Measurements from ENCODE around the gene PDZD2. TPM values are rescaled to one million over a fixed set of nuclear protein-coding genes. Genes with fewer than 3 reads are reported as not detected.

Gene PDZD2
- total RNA-seq, 1 donor from 2014 or later: 42.7 TPM

GRCh38 chr5:32132757-32133156, 493.8 kb downstream of the PDZD2 start:
- H3K36me3 ChIP-seq: peaks cover 0 to 18% of the 10 kb centered on the region in 2 donors
- peaks cover 34% of the 10 kb centered on the region for H3K4me1 ChIP-seq
- H3K27me3 ChIP-seq: no peaks in the 10 kb centered on the region
- DNase-seq (ENCODE audit: extremely low spot score in 2 of 2): no peak
- H3K4me3 ChIP-seq: no peak overlapping the region
- intact Hi-C loops (cut with DNase I): no loop called here
- no peak for TF ChIP-seq CTCF (IDR thresholded peaks at IDR 0.05)
- TF ChIP-seq POLR2AphosphoS5 (IDR thresholded peaks at IDR 0.05; ENCODE audit: insufficient read depth in 1 of 2, low read depth in 1 of 2): no peak
- no peak for TF ChIP-seq POLR2A (IDR thresholded peaks at IDR 0.05)
- no peak overlapping the region for H3K27ac ChIP-seq
- H3K9me3 ChIP-seq: no peaks in the 10 kb centered on the region

GRCh38 chr5:32135086-32135485, 496.2 kb downstream of the PDZD2 start:
- no peak overlapping the region for H3K27ac ChIP-seq
- intact Hi-C loops (cut with DNase I): no loop called here
- H3K4me3 ChIP-seq: no peak overlapping the region
- no peaks in the 10 kb centered on the region for H3K9me3 ChIP-seq
- H3K27me3 ChIP-seq: no peaks in the 10 kb centered on the region
- no peak for DNase-seq (ENCODE audit: extremely low spot score in 2 of 2)
- H3K4me1 ChIP-seq: peaks cover 14% of the 10 kb centered on the region
- no peak for TF ChIP-seq CTCF (IDR thresholded peaks at IDR 0.05)
- TF ChIP-seq POLR2AphosphoS5 (IDR thresholded peaks at IDR 0.05; ENCODE audit: insufficient read depth in 1 of 2, low read depth in 1 of 2): no peak
- TF ChIP-seq POLR2A (IDR thresholded peaks at IDR 0.05): no peak
- H3K36me3 ChIP-seq: peaks cover 0 to 11% of the 10 kb centered on the region in 2 donors

- no peak overlapping the region for H3K4me3 ChIP-seq
- H3K9me3 ChIP-seq: no peaks in the 10 kb centered on the region
- peaks cover 6% of the 10 kb centered on the region for H3K4me1 ChIP-seq
- H3K27ac ChIP-seq: no peak overlapping the region
- TF ChIP-seq CTCF (IDR thresholded peaks at IDR 0.05) (no peak), POLR2A (IDR thresholded peaks at IDR 0.05) (no peak), POLR2AphosphoS5 (IDR thresholded peaks at IDR 0.05; ENCODE audit: insufficient read depth in 1 of 2, low read depth in 1 of 2) (no peak)
- H3K27me3 ChIP-seq: no peaks in the 10 kb centered on the region
- intact Hi-C loops (cut with DNase I): no loop called here
- H3K36me3 ChIP-seq: peaks cover 0 to 11% of the 10 kb centered on the region in 2 donors
- DNase-seq (ENCODE audit: extremely low spot score in 2 of 2): no peak
Observed at GRCh38 chr5:32136342-32136741, 497.4 kb downstream of the PDZD2 start.

- intact Hi-C loops (cut with DNase I): no loop called here
- Histone ChIP-seq H3K4me1 (peaks cover 8% of the 10 kb centered on the region), H3K4me3 (no peak overlapping the region), H3K27me3 (no peaks in the 10 kb centered on the region), H3K27ac (no peak overlapping the region), H3K36me3 (peaks cover 0 to 8% of the 10 kb centered on the region in 2 donors), H3K9me3 (no peaks in the 10 kb centered on the region)
- TF ChIP-seq POLR2A (IDR thresholded peaks at IDR 0.05) (no peak), CTCF (IDR thresholded peaks at IDR 0.05) (no peak), POLR2AphosphoS5 (IDR thresholded peaks at IDR 0.05; ENCODE audit: insufficient read depth in 1 of 2, low read depth in 1 of 2) (no peak)
- no peak for DNase-seq (ENCODE audit: extremely low spot score in 2 of 2)
Observed at GRCh38 chr5:32138839-32139493, 500.0 kb downstream of the PDZD2 start.

GRCh38 chr5:32143617-32144377, 504.9 kb downstream of the PDZD2 start:
- H3K27ac ChIP-seq: no peak overlapping the region
- no peak for DNase-seq (ENCODE audit: extremely low spot score in 2 of 2)
- intact Hi-C loops (cut with DNase I): no loop called here
- no peak overlapping the region for H3K4me3 ChIP-seq
- no peaks in the 10 kb centered on the region for H3K9me3 ChIP-seq
- H3K27me3 ChIP-seq: no peaks in the 10 kb centered on the region
- peaks cover 50% of the 10 kb centered on the region for H3K4me1 ChIP-seq
- no peaks in the 10 kb centered on the region for H3K36me3 ChIP-seq
- TF ChIP-seq POLR2A (IDR thresholded peaks at IDR 0.05) (no peak), CTCF (IDR thresholded peaks at IDR 0.05) (no peak), POLR2AphosphoS5 (IDR thresholded peaks at IDR 0.05; ENCODE audit: insufficient read depth in 1 of 2, low read depth in 1 of 2) (no peak)

All from vagina (tissue), 2 donors.